Dermis blood vessel endothelial cell (primary cell): ENCODE data around the gene MAGEB16. TPM values are rescaled to one million over a fixed set of nuclear protein-coding genes. Genes with fewer than 3 reads are reported as not detected.

ENCODE experiments used
- DNase-seq: peaks from one replicate; pipeline ENCODE4 v3.0.0; 2010
- total RNA-seq: library from RNA; depleted of rRNA; stranded (reverse); fragments of >200 nt; gene quantifications from 2 replicates; pipeline ENCODE4 v1.2.3, GENCODE V29; 2014

The MAGEB16 gene
- total RNA-seq = not detected in 2 replicates

GRCh38 chrX:35798042-35798441 lies at the start of gene MAGEB16:
TSS of gene MAGEB16 (plus strand) at chrX:35798342. CDS start at chrX:35802197, 3,855 bp downstream.
- no peak for DNase-seq

GRCh38 chrX:35773958-35774564 lies 24.1 kb upstream of the MAGEB16 start:
- no peak for DNase-seq

- DNase-seq = no peak
Measured at GRCh38 chrX:35785075-35785474, 13.1 kb upstream of the MAGEB16 start.

GRCh38 chrX:35786271-35786670 lies 11.9 kb upstream of the MAGEB16 start:
- no peak for DNase-seq

- DNase-seq = no peak
Measured at GRCh38 chrX:35787867-35788266, 10.3 kb upstream of the MAGEB16 start.

- DNase-seq = no peak
Measured at GRCh38 chrX:35800474-35800873, 2.3 kb downstream of the MAGEB16 start.

GRCh38 chrX:35809781-35810180 lies 11.6 kb downstream of the MAGEB16 start:
- no peak for DNase-seq

GRCh38 chrX:35819241-35819640 lies 21.1 kb downstream of the MAGEB16 start:
- DNase-seq = no peak

- DNase-seq = no peak
Measured at GRCh38 chrX:35826503-35826902, 28.4 kb downstream of the MAGEB16 start.

- DNase-seq = no peak
Measured at GRCh38 chrX:35829501-35829900, 31.4 kb downstream of the MAGEB16 start.

- no peak for DNase-seq
Measured at GRCh38 chrX:35841872-35842271, 43.7 kb downstream of the MAGEB16 start.

GRCh38 chrX:35842674-35843073 lies 44.5 kb downstream of the MAGEB16 start:
- no peak for DNase-seq

GRCh38 chrX:35847736-35848135 lies 49.6 kb downstream of the MAGEB16 start:
- DNase-seq = no peak

Other genes starting within 250 kb of the MAGEB16 start
- not detected in 2 replicates for gene CFAP47, start 121.4 kb downstream of the MAGEB16 start, total RNA-seq